Spleen (tissue), 7 donors: ENCODE results near the gene EYA2.

Source experiments
- POLR2A ChIP-seq, 3 donors: fragments of 450-650 bp; IDR thresholded peaks; one replicate each; pipeline ENCODE4 v1.5.1; 2017; ENCODE audit warnings: antibody characterized with exemption in 3 of 3, mild to moderate bottlenecking in 1 of 3
- TF ChIP-seq, protein P1 (sequence below), 11 experiments: fragments of 200-600 bp in 7 of 11; fragments of 450-650 bp in 4 of 11; sonication (generic) in 4 of 11; IDR thresholded peaks in 8 of 11; conservative IDR thresholded peaks in 3 of 11; 1 replicate in 7 of 11; 2 replicates in 4 of 11; pipeline versions ENCODE4 v1.4.0 to v1.8.0; 2016 to 2021; ENCODE audit warnings: antibody characterized with exemption in 11 of 11, inconsistent platforms in 4 of 11, mild to moderate bottlenecking in 1 of 11
- donor health status: DM: no; HTN: no; CAD: no; lungs with moderate emphysema.
- donor health status: DM: no; HTN: no; CAD: no.
- donor health status: DM: no; HTN: no; CAD: no.

- TF ChIP-seq, protein P1, sequence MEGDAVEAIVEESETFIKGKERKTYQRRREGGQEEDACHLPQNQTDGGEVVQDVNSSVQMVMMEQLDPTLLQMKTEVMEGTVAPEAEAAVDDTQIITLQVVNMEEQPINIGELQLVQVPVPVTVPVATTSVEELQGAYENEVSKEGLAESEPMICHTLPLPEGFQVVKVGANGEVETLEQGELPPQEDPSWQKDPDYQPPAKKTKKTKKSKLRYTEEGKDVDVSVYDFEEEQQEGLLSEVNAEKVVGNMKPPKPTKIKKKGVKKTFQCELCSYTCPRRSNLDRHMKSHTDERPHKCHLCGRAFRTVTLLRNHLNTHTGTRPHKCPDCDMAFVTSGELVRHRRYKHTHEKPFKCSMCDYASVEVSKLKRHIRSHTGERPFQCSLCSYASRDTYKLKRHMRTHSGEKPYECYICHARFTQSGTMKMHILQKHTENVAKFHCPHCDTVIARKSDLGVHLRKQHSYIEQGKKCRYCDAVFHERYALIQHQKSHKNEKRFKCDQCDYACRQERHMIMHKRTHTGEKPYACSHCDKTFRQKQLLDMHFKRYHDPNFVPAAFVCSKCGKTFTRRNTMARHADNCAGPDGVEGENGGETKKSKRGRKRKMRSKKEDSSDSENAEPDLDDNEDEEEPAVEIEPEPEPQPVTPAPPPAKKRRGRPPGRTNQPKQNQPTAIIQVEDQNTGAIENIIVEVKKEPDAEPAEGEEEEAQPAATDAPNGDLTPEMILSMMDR (IDR thresholded peaks at IDR 0.05 in 8 of 11, conservative IDR thresholded peaks at IDR 0.05 in 3 of 11), result no peak
- no peak for TF ChIP-seq POLR2A (IDR thresholded peaks at IDR 0.05)
These were observed 615 bp upstream of the EYA2 start for GRCh38 chr20:46893877-46894578.
